ENCODE results near the gene SYNE1.
"Not testable (repeated sequence)": the region's sequence is repeated elsewhere in the genome, so short reads cannot be mapped to it uniquely, and the experiment has no call there.

SYNE1 gene

GRCh38 chr6:152495456-152495855 lies 141.7 kb downstream of the SYNE1 start:
- H3K4me3 Mint-ChIP-seq, DNase-seq, H3K27ac Mint-ChIP-seq, ATAC-seq, H3K9me3 Mint-ChIP-seq, H3K4me1 Mint-ChIP-seq, H3K27me3 Mint-ChIP-seq: not testable (repeated sequence)

- DNase-seq, H3K4me1 Mint-ChIP-seq, ATAC-seq, H3K27ac Mint-ChIP-seq, H3K9me3 Mint-ChIP-seq, H3K4me3 Mint-ChIP-seq, H3K27me3 Mint-ChIP-seq: not testable (repeated sequence)
Measured at GRCh38 chr6:152492281-152492680, 144.9 kb downstream of the SYNE1 start.

- not testable (repeated sequence) for H3K4me1 Mint-ChIP-seq, H3K4me3 Mint-ChIP-seq, H3K9me3 Mint-ChIP-seq
Measured at GRCh38 chr6:152491501-152491900, 145.7 kb downstream of the SYNE1 start.

GRCh38 chr6:152490971-152491378 lies 146.2 kb downstream of the SYNE1 start:
- H3K4me1 Mint-ChIP-seq, H3K27me3 Mint-ChIP-seq, H3K27ac Mint-ChIP-seq, ATAC-seq, H3K4me3 Mint-ChIP-seq, H3K9me3 Mint-ChIP-seq, DNase-seq: not testable (repeated sequence)

More at GRCh38 chr6:152491501-152491900, 145.7 kb downstream of the SYNE1 start:
- H3K27ac Mint-ChIP-seq, H3K27me3 Mint-ChIP-seq, DNase-seq, ATAC-seq: not testable (repeated sequence)

GRCh38 chr6:152484806-152485205 lies 152.4 kb downstream of the SYNE1 start:
- no peaks in the 10 kb centered on the region for H3K27me3 Mint-ChIP-seq
- ATAC-seq (no peak), DNase-seq (no peak)
- H3K9me3 Mint-ChIP-seq, result no peaks in the 10 kb centered on the region
- H3K4me3 Mint-ChIP-seq, result no peak overlapping the region
- H3K4me1 Mint-ChIP-seq, result no peaks in the 10 kb centered on the region
- H3K27ac Mint-ChIP-seq, result no peak overlapping the region

GRCh38 chr6:152482289-152482688 lies 154.9 kb downstream of the SYNE1 start:
- Mint-ChIP-seq H3K27me3 (no peaks in the 10 kb centered on the region), H3K27ac (no peak overlapping the region), H3K4me1 (no peaks in the 10 kb centered on the region), H3K4me3 (no peak overlapping the region), H3K9me3 (no peaks in the 10 kb centered on the region)
- no peak for DNase-seq
- no peak for ATAC-seq

- Mint-ChIP-seq H3K9me3 (no peaks in the 10 kb centered on the region), H3K4me3 (no peak overlapping the region), H3K27me3 (no peaks in the 10 kb centered on the region), H3K27ac (no peak overlapping the region), H3K4me1 (no peaks in the 10 kb centered on the region)
- DNase-seq (no peak), ATAC-seq (no peak)
Measured at GRCh38 chr6:152478377-152479010, 158.7 kb downstream of the SYNE1 start.

- Mint-ChIP-seq H3K4me1 (no peaks in the 10 kb centered on the region), H3K4me3 (no peak overlapping the region), H3K9me3 (no peaks in the 10 kb centered on the region), H3K27ac (no peak overlapping the region), H3K27me3 (no peaks in the 10 kb centered on the region)
- no peak for DNase-seq
- ATAC-seq, result no peak
Measured at GRCh38 chr6:152474354-152474753, 162.8 kb downstream of the SYNE1 start.

- ATAC-seq, result no peak
- no peaks in the 10 kb centered on the region for H3K27me3 Mint-ChIP-seq
Measured at GRCh38 chr6:152472325-152472724, 164.8 kb downstream of the SYNE1 start.

GRCh38 chr6:152471456-152472265 lies 165.5 kb downstream of the SYNE1 start:
- Mint-ChIP-seq H3K27me3 (no peaks in the 10 kb centered on the region), H3K9me3 (no peaks in the 10 kb centered on the region), H3K4me1 (no peaks in the 10 kb centered on the region), H3K4me3 (no peak overlapping the region), H3K27ac (no peak overlapping the region)
- ATAC-seq (no peak), DNase-seq (no peak)

More at GRCh38 chr6:152472325-152472724, 164.8 kb downstream of the SYNE1 start:
- Mint-ChIP-seq H3K4me3 (no peak overlapping the region), H3K9me3 (no peaks in the 10 kb centered on the region), H3K27ac (no peak overlapping the region), H3K4me1 (no peaks in the 10 kb centered on the region)
- no peak for DNase-seq

- H3K27ac Mint-ChIP-seq, result no peak overlapping the region
- H3K4me3 Mint-ChIP-seq, result no peak overlapping the region
Measured at GRCh38 chr6:152463164-152463563, 174.0 kb downstream of the SYNE1 start.

GRCh38 chr6:152462716-152463115 lies 174.4 kb downstream of the SYNE1 start:
- Mint-ChIP-seq H3K27me3 (peaks cover 21% of the 10 kb centered on the region), H3K27ac (no peak overlapping the region), H3K4me3 (no peak overlapping the region), H3K4me1 (no peaks in the 10 kb centered on the region), H3K9me3 (no peaks in the 10 kb centered on the region)
- ATAC-seq (no peak), DNase-seq (no peak)

More at GRCh38 chr6:152463164-152463563, 174.0 kb downstream of the SYNE1 start:
- Mint-ChIP-seq H3K9me3 (no peaks in the 10 kb centered on the region), H3K4me1 (no peaks in the 10 kb centered on the region), H3K27me3 (peaks cover 21% of the 10 kb centered on the region)
- DNase-seq, result no peak
- ATAC-seq, result no peak

- no peak overlapping the region for H3K4me3 Mint-ChIP-seq
- H3K9me3 Mint-ChIP-seq, result no peaks in the 10 kb centered on the region
- no peak for DNase-seq
- no peak for ATAC-seq
- H3K27ac Mint-ChIP-seq, result no peak overlapping the region
- H3K4me1 Mint-ChIP-seq, result no peaks in the 10 kb centered on the region
- H3K27me3 Mint-ChIP-seq, result peaks cover 21% of the 10 kb centered on the region
Measured at GRCh38 chr6:152461556-152461955, 175.6 kb downstream of the SYNE1 start.

- Mint-ChIP-seq H3K4me3 (no peak overlapping the region), H3K4me1 (no peaks in the 10 kb centered on the region), H3K9me3 (no peaks in the 10 kb centered on the region), H3K27ac (no peak overlapping the region), H3K27me3 (peaks cover 9% of the 10 kb centered on the region)
- no peak for ATAC-seq
- DNase-seq, result no peak
Measured at GRCh38 chr6:152458648-152459644, 178.2 kb downstream of the SYNE1 start.

- peaks cover 9% of the 10 kb centered on the region for H3K27me3 Mint-ChIP-seq
- H3K4me3 Mint-ChIP-seq, result no peak overlapping the region
- H3K27ac Mint-ChIP-seq, result no peak overlapping the region
- no peak for DNase-seq
- no peak for ATAC-seq
- H3K4me1 Mint-ChIP-seq, result no peaks in the 10 kb centered on the region
- H3K9me3 Mint-ChIP-seq, result no peaks in the 10 kb centered on the region
Measured at GRCh38 chr6:152457949-152458624, 179.1 kb downstream of the SYNE1 start.
